Measurements from ENCODE around the gene NFASC.

GRCh38 chr1:204950353-204951001 is 79.8 kb downstream of the NFASC start:
- TF ChIP-seq CREB1 (IDR thresholded peaks at IDR 0.05) (no peak), CREB1 (CRISPR knock-in tag; IDR thresholded peaks at IDR 0.05) (no peak), MEIS2 (IDR thresholded peaks at IDR 0.05; ENCODE audit: partially characterized antibody) (no peak)

Data from K562 (cell line).